Measurements from ENCODE around the gene GABRG3. TPM values are rescaled to one million over a fixed set of nuclear protein-coding genes. Genes with fewer than 3 reads are reported as not detected.

Gene GABRG3
- total and polyA plus RNA-seq, 9 of the 15 experiments (the other 6 are each of a cell fraction or from before 2014, with no cell fraction given), result 4.0 to 15.1 (median 11.2) TPM

DNA sequence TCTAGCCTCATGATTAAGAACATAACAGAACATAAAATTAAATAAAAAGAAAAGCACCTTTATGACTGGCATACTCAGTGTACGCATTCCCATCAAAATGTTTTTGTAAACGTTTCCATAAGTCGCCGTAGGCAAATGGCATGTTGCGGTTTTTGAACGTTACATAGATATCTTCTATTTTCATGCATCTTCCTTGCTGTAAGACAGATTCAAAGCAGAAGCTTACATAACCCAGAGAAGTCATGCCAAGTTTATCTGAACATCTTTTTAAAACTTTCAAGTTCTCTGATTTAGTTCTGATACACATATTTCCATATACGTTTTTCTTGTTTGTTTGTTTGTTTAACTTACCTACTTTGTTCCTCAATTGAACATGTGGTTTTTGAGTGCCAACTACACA is 388.6 kb downstream of the GABRG3 start (continued):
- TF ChIP-seq ZNF507 (tag; conservative IDR thresholded peaks at IDR 0.05) (no peak), ATF4 (CRISPR knock-in tag; IDR thresholded peaks at IDR 0.05) (no peak), ZNF232 (CRISPR knock-in tag; IDR thresholded peaks at IDR 0.05) (no peak)

GRCh38 chr15:27360316-27360715 is 389.3 kb downstream of the GABRG3 start:
- H3K9ac ChIP-seq (ENCODE audit: insufficient read depth in 1 of 2, low read depth in 2 of 2, low read length in 2 of 2), result no peak overlapping the region
- ChIA-PET POLR2A (no interaction called here), CTCF (ENCODE audit: low intra/inter-chr PET ratio) (interaction anchor here (1.3 kb wide), 1 partner anchor 469 kb away, joined by 9 read pairs; no protein-coding TSS in a partner anchor)
- intact Hi-C loops (cut with micrococcal nuclease) (no loop called here), in situ Hi-C loops (cut with MboI) (no loop called here)
- H3K4me3 ChIP-seq, result no peak overlapping the region
- H4K20me1 ChIP-seq (replicated peaks; ENCODE audit: control insufficient read depth, insufficient read depth, low read length), result no peaks in the 10 kb centered on the region; the same call in 1 of the 2 replicates
- H3K9me1 ChIP-seq (ENCODE audit: control insufficient read depth, insufficient read depth, low read length), result no peaks in the 10 kb centered on the region
- no peaks in the 10 kb centered on the region for H3K36me3 ChIP-seq (ENCODE audit: control insufficient read depth, insufficient read depth, low read length)
- BruUV-seq (replicated peaks), result no TSS peak
- H3K27me3 ChIP-seq (ENCODE audit: control insufficient read depth in 2 of 2, insufficient read depth in 2 of 2, low read length in 2 of 2), result no peaks in the 10 kb centered on the region
- no peak overlapping the region for H3K27ac ChIP-seq (ENCODE audit: extremely low read depth, low read depth, low read length)
- peaks cover 0 to 6% of the 10 kb centered on the region in 2 experiments; a peak in 2 of 5 replicates for H3K4me1 ChIP-seq (replicated peaks in 1 of 2; ENCODE audit: control insufficient read depth in 2 of 2, insufficient read depth in 2 of 2, low read length in 2 of 2)
- H3K79me2 ChIP-seq (ENCODE audit: control insufficient read depth, insufficient read depth, low read length), result no peaks in the 10 kb centered on the region
- FAIRE-seq (no peak), DNase-seq (ENCODE audit: extremely low read depth in 1 of 4, low spot score in 3 of 4) (no peak), ATAC-seq (no peak)
- no peak overlapping the region for H2AFZ ChIP-seq (ENCODE audit: low read depth, low read length)
- H3K4me2 ChIP-seq (ENCODE audit: insufficient read depth, low read length), result no peak overlapping the region
- no peaks in the 10 kb centered on the region for H3K9me3 ChIP-seq (replicated peaks; ENCODE audit: control insufficient read depth, insufficient read depth, low read depth, low read length)
- WGBS (ENCODE audit: insufficient coverage, low coverage, missing lambda C conversion rate), result 49% methylated on average over 7 of the region's 7 CpGs
- no peak for TF ChIP-seq ZNF445 (CRISPR knock-in tag; IDR thresholded peaks at IDR 0.05; ENCODE audit: low read depth)
- TF ChIP-seq SRSF3 (IDR thresholded peaks at IDR 0.05; ENCODE audit: insufficient read depth, low read length), result no peak
- TF ChIP-seq, protein P1, sequence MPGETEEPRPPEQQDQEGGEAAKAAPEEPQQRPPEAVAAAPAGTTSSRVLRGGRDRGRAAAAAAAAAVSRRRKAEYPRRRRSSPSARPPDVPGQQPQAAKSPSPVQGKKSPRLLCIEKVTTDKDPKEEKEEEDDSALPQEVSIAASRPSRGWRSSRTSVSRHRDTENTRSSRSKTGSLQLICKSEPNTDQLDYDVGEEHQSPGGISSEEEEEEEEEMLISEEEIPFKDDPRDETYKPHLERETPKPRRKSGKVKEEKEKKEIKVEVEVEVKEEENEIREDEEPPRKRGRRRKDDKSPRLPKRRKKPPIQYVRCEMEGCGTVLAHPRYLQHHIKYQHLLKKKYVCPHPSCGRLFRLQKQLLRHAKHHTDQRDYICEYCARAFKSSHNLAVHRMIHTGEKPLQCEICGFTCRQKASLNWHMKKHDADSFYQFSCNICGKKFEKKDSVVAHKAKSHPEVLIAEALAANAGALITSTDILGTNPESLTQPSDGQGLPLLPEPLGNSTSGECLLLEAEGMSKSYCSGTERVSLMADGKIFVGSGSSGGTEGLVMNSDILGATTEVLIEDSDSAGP (CRISPR knock-in tag; IDR thresholded peaks at IDR 0.05), result no peak
- no peak for TF ChIP-seq CC2D1A (IDR thresholded peaks at IDR 0.05)

Data from K562 (cell line).